ENCODE data around the gene VPS50.

VPS50 gene

DNA sequence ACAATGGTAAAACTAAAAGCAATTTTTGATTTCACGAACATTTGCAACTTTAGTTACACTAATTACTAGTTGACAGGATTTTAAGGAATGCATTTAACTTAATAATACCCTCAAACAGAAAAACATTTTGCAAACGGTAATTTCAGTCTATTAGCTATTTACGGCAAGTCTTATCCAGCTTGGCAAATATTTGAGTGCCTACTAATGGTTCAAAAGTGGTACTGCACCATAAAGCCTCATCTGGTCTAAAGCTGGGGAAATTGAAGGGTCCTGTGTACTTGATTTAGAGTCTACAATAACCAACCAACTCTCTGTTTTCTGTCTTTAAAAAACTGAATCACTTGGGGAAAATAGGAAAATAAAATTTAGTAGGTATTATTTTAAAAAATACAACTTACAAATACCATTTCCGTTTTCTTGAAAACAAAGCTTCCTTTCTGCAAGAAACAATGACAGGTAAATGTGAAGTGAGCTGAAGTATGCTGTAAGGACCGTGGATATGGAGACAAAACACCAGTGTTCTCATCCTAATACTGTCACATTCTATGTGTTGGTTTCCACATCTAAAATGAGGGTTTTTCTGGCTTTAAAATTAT, 142.3 kb downstream of the VPS50 start:
- H3K9me3 ChIP-seq (replicated peaks; ENCODE audit: low read length) = no peaks in the 10 kb centered on the region
- no peak overlapping the region for H3K9ac ChIP-seq (ENCODE audit: low read depth, low read length)
- H3K4me3 ChIP-seq (ENCODE audit: low read length) = no peak overlapping the region
- peak overlapping the region; percentile 46 for H3K4me2 ChIP-seq (ENCODE audit: low read length)
- H3K27me3 ChIP-seq (ENCODE audit: control insufficient read depth, insufficient read depth, low read length) = peaks cover 9% of the 10 kb centered on the region
- no peaks in the 10 kb centered on the region for H3K36me3 ChIP-seq (ENCODE audit: insufficient read depth, low read length)
- no peaks in the 10 kb centered on the region for H3K4me1 ChIP-seq (ENCODE audit: control insufficient read depth, insufficient read depth, low read length)

DNA sequence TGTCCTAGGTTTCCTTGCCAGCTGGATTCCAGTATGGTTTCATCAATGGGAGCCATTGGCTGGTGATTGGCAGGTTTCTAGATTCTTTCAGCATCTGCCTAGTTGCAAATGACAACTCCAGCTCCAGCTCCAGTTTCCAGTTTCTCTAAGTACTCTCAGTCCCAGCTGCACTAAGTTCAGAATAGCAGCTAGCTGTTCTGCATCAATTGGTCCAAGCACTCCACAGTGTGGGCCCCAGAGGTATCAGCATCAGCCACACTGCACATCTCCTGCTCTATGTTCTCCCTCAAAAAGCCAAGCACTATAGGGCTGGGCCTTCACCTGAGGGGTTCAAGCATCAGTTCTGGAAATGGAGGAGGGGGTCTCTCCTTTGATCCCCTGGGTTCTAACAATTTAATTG, 143.4 kb downstream of the VPS50 start:
- no peaks in the 10 kb centered on the region for H3K9me3 ChIP-seq (replicated peaks; ENCODE audit: low read length)
- H3K27me3 ChIP-seq (ENCODE audit: control insufficient read depth, insufficient read depth, low read length) = peaks cover 9% of the 10 kb centered on the region
- H3K4me2 ChIP-seq (ENCODE audit: low read length) = no peak overlapping the region
- H3K9ac ChIP-seq (ENCODE audit: low read depth, low read length) = no peak overlapping the region
- no peaks in the 10 kb centered on the region for H3K4me1 ChIP-seq (ENCODE audit: control insufficient read depth, insufficient read depth, low read length)
- no peaks in the 10 kb centered on the region for H3K36me3 ChIP-seq (ENCODE audit: insufficient read depth, low read length)
- H3K4me3 ChIP-seq (ENCODE audit: low read length) = no peak overlapping the region

- Histone ChIP-seq H3K27me3 (ENCODE audit: control insufficient read depth, insufficient read depth, low read length) (peaks cover 9% of the 10 kb centered on the region), H3K36me3 (ENCODE audit: insufficient read depth, low read length) (no peaks in the 10 kb centered on the region), H3K9me3 (replicated peaks; ENCODE audit: low read length) (no peaks in the 10 kb centered on the region), H3K9ac (ENCODE audit: low read depth, low read length) (no peak overlapping the region), H3K4me3 (ENCODE audit: low read length) (no peak overlapping the region), H3K4me2 (ENCODE audit: low read length) (no peak overlapping the region), H3K4me1 (ENCODE audit: control insufficient read depth, insufficient read depth, low read length) (no peaks in the 10 kb centered on the region)
Measured at GRCh38 chr7:93378131-93378760, 146.1 kb downstream of the VPS50 start.

DNA sequence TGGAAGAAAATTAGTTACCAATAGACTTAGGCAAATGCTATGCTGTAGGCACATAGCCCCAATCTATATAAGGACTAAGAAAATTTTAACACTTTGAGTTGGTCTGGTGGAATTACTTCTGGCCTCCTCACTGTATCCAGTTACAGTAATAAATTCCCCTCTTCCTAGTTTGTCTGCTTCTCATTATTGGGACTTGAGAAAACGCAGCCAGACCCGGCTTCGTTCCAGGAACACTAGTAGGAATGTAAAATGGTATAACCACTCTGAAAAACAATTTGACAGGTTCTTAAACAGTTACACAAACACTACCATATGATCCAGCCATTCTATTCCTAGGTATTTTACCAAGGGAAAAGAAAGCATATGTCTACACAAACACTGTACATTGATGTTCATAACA, 150.2 kb downstream of the VPS50 start:
- Histone ChIP-seq H3K36me3 (ENCODE audit: insufficient read depth, low read length) (no peaks in the 10 kb centered on the region), H3K4me3 (ENCODE audit: low read length) (no peak overlapping the region), H3K9me3 (replicated peaks; ENCODE audit: low read length) (no peaks in the 10 kb centered on the region), H3K4me2 (ENCODE audit: low read length) (no peak overlapping the region), H3K27me3 (ENCODE audit: control insufficient read depth, insufficient read depth, low read length) (peaks cover 25% of the 10 kb centered on the region), H3K4me1 (ENCODE audit: control insufficient read depth, insufficient read depth, low read length) (no peaks in the 10 kb centered on the region), H3K9ac (ENCODE audit: low read depth, low read length) (no peak overlapping the region)

- H3K4me3 ChIP-seq (ENCODE audit: low read length) = no peak overlapping the region
- H3K4me2 ChIP-seq (ENCODE audit: low read length) = no peak overlapping the region
- no peaks in the 10 kb centered on the region for H3K9me3 ChIP-seq (replicated peaks; ENCODE audit: low read length)
- no peaks in the 10 kb centered on the region for H3K36me3 ChIP-seq (ENCODE audit: insufficient read depth, low read length)
- H3K27me3 ChIP-seq (ENCODE audit: control insufficient read depth, insufficient read depth, low read length) = peaks cover 26% of the 10 kb centered on the region
- H3K9ac ChIP-seq (ENCODE audit: low read depth, low read length) = no peak overlapping the region
- no peaks in the 10 kb centered on the region for H3K4me1 ChIP-seq (ENCODE audit: control insufficient read depth, insufficient read depth, low read length)
Measured at GRCh38 chr7:93390660-93391059, 158.5 kb downstream of the VPS50 start.

DNA sequence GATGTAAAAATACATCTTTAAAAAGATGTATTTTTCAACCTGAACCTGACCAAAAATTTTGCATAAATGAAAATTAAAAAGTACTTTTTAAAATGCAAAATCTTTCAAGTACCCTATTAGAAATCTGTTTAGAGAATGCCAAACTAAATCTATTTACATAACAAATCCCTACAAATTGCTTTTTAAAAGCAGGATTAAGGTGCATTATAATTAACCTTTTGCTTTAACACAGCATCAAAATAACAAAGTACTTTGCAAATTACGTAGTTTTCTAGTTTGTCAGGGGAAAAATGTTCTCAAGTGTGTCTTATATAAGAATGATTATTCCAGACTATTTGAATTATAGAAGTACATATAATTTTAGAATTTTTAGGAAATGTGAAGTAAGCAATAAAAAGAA, 160.8 kb downstream of the VPS50 start:
- Histone ChIP-seq H3K36me3 (ENCODE audit: insufficient read depth, low read length) (no peaks in the 10 kb centered on the region), H3K4me2 (ENCODE audit: low read length) (no peak overlapping the region), H3K4me1 (ENCODE audit: control insufficient read depth, insufficient read depth, low read length) (no peaks in the 10 kb centered on the region), H3K4me3 (ENCODE audit: low read length) (no peak overlapping the region), H3K9ac (ENCODE audit: low read depth, low read length) (no peak overlapping the region), H3K9me3 (replicated peaks; ENCODE audit: low read length) (no peaks in the 10 kb centered on the region), H3K27me3 (ENCODE audit: control insufficient read depth, insufficient read depth, low read length) (peaks cover 16% of the 10 kb centered on the region)

DNA sequence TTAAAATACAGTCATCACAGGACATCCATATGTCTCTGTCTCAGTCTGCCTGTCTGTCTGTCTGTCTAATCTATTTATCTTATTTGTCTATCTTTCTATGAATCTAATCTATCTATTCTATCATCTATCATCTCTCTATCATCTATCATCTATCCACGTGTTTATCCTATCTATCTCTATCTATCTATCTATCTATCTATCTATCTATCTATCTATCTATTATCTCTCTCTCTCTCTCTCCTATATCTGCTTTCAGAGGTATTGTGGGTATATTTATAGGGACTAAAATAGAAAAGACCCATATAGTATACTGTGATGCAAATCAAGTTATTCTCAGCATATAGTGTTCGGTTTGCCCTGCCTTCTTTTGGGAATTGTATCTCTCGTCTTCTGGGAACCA, 167.5 kb downstream of the VPS50 start:
- Histone ChIP-seq H3K4me1 (ENCODE audit: control insufficient read depth, insufficient read depth, low read length) (no peaks in the 10 kb centered on the region), H3K27me3 (ENCODE audit: control insufficient read depth, insufficient read depth, low read length) (peaks cover 14% of the 10 kb centered on the region), H3K4me2 (ENCODE audit: low read length) (no peak overlapping the region), H3K4me3 (ENCODE audit: low read length) (no peak overlapping the region), H3K36me3 (ENCODE audit: insufficient read depth, low read length) (no peaks in the 10 kb centered on the region), H3K9ac (ENCODE audit: low read depth, low read length) (no peak overlapping the region), H3K9me3 (replicated peaks; ENCODE audit: low read length) (no peaks in the 10 kb centered on the region)

GRCh38 chr7:93402944-93403343, 170.8 kb downstream of the VPS50 start:
- no peaks in the 10 kb centered on the region for H3K36me3 ChIP-seq (ENCODE audit: insufficient read depth, low read length)
- H3K27me3 ChIP-seq (ENCODE audit: control insufficient read depth, insufficient read depth, low read length) = peaks cover 14% of the 10 kb centered on the region
- H3K9ac ChIP-seq (ENCODE audit: low read depth, low read length) = no peak overlapping the region
- H3K4me3 ChIP-seq (ENCODE audit: low read length) = no peak overlapping the region
- no peaks in the 10 kb centered on the region for H3K4me1 ChIP-seq (ENCODE audit: control insufficient read depth, insufficient read depth, low read length)
- H3K9me3 ChIP-seq (replicated peaks; ENCODE audit: low read length) = no peaks in the 10 kb centered on the region
- no peak overlapping the region for H3K4me2 ChIP-seq (ENCODE audit: low read length)

DNA sequence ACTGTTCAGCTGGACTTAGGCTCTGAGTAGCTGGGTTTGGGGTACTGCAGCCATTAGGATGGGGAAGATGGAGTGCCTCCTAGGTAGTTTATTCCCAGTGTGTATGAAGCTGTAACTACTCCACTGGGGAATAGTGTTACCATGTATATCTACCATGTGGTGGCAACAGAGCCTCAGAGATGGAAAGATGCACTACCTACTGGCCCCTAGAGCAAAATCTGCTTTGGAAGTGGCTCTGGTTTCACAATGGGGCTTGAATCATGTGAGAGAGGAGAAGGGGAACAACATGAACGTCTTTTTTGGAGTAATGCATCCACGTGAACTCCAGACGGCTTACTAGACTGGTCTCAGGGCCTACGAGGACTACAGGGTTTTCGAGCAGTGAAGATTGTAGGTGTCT, 175.1 kb downstream of the VPS50 start:
- peaks cover 18% of the 10 kb centered on the region for H3K27me3 ChIP-seq (ENCODE audit: control insufficient read depth, insufficient read depth, low read length)
- H3K9me3 ChIP-seq (replicated peaks; ENCODE audit: low read length) = no peaks in the 10 kb centered on the region
- H3K9ac ChIP-seq (ENCODE audit: low read depth, low read length) = no peak overlapping the region
- H3K4me2 ChIP-seq (ENCODE audit: low read length) = no peak overlapping the region
- H3K4me1 ChIP-seq (ENCODE audit: control insufficient read depth, insufficient read depth, low read length) = no peaks in the 10 kb centered on the region
- H3K4me3 ChIP-seq (ENCODE audit: low read length) = no peak overlapping the region
- H3K36me3 ChIP-seq (ENCODE audit: insufficient read depth, low read length) = no peaks in the 10 kb centered on the region

GRCh38 chr7:93409324-93409723, 177.2 kb downstream of the VPS50 start:
- Histone ChIP-seq H3K9ac (ENCODE audit: low read depth, low read length) (no peak overlapping the region), H3K36me3 (ENCODE audit: insufficient read depth, low read length) (no peaks in the 10 kb centered on the region), H3K4me1 (ENCODE audit: control insufficient read depth, insufficient read depth, low read length) (no peaks in the 10 kb centered on the region), H3K27me3 (ENCODE audit: control insufficient read depth, insufficient read depth, low read length) (peaks cover 18% of the 10 kb centered on the region), H3K4me3 (ENCODE audit: low read length) (no peak overlapping the region), H3K9me3 (replicated peaks; ENCODE audit: low read length) (no peaks in the 10 kb centered on the region), H3K4me2 (ENCODE audit: low read length) (no peak overlapping the region)
